HUES48 (cell line): ENCODE measurements around the gene INTS1.

Source experiments
- H3K27ac ChIP-seq: one replicate; pipeline ENCODE4 v1.7.0; 2013; ENCODE audit warnings: low read depth, low read length, inconsistent platforms
- H3K27me3 ChIP-seq: 2 replicates; pipeline ENCODE4 v1.6.1; 2013; ENCODE audit warnings: mild to moderate bottlenecking, low read length; ENCODE audit not compliant: control insufficient read depth, insufficient read depth
- H3K36me3 ChIP-seq: 2 replicates; pipeline ENCODE4 v1.6.1; 2013; ENCODE audit warnings: low read length; ENCODE audit not compliant: control insufficient read depth, insufficient read depth
- H3K4me1 ChIP-seq: 2 replicates; pipeline ENCODE4 v1.6.1; 2013; ENCODE audit warnings: mild to moderate bottlenecking, low read length; ENCODE audit not compliant: control insufficient read depth, insufficient read depth
- H3K4me3 ChIP-seq: 2 replicates; pipeline ENCODE4 v1.5.1; 2013; ENCODE audit warnings: mild to moderate bottlenecking, low read depth, low read length
- H3K9ac ChIP-seq: 2 replicates; pipeline ENCODE4 v1.6.1; 2013; ENCODE audit warnings: mild to moderate bottlenecking, low read depth, low read length, moderate library complexity
- H3K9me3 ChIP-seq: 2 replicates; pipeline ENCODE4 v1.6.1; 2013; ENCODE audit warnings: low read length; ENCODE audit not compliant: control insufficient read depth, insufficient read depth

INTS1 gene

DNA sequence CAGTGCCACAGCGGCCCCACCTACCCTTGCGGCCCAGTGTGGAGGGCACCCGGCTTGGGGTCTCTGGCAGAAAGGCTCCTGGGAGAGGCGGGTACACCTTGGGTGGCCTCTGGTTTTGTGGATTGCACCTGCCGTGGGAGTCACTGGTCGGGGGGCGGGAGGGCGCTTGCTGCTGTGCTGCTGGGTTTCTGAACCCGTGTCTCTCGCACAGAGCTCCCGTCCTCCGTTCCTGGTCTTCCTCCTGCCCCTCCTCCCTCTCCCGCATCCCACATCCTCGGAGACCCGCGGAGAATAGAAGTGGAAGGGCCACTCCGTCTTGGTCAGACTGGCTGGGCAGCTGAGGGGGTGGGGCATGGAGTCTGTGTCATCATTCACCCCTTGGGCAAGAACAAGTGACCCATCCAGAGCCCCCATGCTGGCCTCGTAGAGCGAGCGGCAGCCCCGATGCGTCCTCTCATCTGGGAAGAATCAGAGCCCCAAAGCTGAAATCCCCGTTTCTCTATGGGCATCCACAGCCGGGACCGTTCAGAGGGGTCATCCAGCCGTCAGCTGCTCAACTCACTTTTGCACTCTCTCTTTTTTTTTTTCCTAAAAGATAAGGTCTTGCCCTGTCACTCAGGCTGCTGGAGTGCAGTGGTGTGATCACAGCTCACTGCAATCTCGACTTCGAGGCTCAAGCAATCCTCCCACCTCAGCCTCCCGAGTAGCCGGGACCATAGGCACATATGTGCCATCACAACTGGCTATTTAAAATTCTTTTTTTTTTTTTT, 30.3 kb upstream of the INTS1 start:
- Histone ChIP-seq H3K36me3 (peaks cover 2% of the 10 kb centered on the region; the same call in 1 of the 2 replicates), H3K27ac (peak overlapping the region; percentile 48), H3K9ac (no peak overlapping the region), H3K4me1 (peaks cover 33% of the 10 kb centered on the region), H3K9me3 (no peaks in the 10 kb centered on the region), H3K27me3 (no peaks in the 10 kb centered on the region), H3K4me3 (no peak overlapping the region)

DNA sequence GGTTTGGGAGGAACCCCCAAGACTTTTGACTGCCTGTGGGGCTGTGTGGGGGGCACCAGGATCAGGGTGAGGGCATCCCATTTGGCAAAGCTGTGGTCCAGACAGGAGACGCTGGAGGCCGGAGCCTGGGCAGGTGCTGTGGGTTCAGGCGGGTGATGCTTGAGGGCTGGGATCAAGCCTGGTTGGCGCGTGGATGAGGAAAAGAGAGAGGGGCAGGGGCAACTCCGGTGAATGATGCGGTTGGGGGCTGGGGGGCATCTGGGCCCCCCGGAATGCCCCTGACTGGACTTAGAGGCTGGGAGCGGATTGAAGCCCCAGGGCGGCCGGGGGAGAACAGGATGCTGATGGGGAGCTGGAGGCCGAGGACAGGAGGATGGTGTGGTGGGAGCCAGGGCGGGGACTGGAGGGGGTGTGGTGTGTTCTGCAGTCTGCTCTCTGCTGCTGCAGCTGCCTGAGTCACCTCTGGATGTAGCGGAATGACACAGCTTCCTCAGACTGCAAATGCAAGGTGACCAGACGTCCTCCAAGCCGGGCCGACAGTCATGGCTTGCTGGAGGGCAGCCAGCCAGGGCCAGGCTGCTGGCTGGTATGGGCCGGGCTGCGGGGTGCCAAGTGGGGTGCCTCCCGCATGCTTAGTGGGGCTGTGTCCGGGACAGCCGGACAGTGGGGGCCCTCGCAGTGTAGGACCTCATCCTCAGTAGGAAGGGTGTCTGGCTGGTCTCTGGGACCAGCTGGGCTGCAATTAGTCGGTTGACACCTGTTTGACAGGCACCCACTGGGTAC, 29.5 kb upstream of the INTS1 start:
- peak overlapping the region; percentile 48 for H3K27ac ChIP-seq
- H3K9me3 ChIP-seq: no peaks in the 10 kb centered on the region
- no peak overlapping the region for H3K9ac ChIP-seq
- no peaks in the 10 kb centered on the region for H3K36me3 ChIP-seq
- peaks cover 33% of the 10 kb centered on the region for H3K4me1 ChIP-seq
- no peaks in the 10 kb centered on the region for H3K27me3 ChIP-seq
- H3K4me3 ChIP-seq: no peak overlapping the region

DNA sequence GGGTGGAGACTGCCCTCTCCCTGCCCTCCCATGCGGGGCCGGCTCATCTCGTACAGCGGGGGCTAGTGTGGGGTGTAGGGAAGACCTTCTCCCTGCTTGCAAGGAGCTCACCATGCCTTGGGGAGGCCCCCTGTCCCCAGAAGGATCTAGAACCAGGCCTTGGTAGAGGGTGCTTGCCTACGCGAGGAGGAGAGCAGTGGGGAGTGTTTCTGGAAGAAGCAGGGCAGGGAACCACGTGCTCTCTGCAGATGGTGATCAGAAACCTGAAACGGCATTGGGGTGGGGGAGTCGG, 29.0 kb upstream of the INTS1 start:
- H3K36me3 ChIP-seq: no peaks in the 10 kb centered on the region
- peak overlapping the region; percentile 67 for H3K27ac ChIP-seq
- H3K27me3 ChIP-seq: no peaks in the 10 kb centered on the region
- H3K9me3 ChIP-seq: no peaks in the 10 kb centered on the region
- peaks cover 33% of the 10 kb centered on the region for H3K4me1 ChIP-seq
- H3K4me3 ChIP-seq: no peak overlapping the region
- no peak overlapping the region for H3K9ac ChIP-seq

DNA sequence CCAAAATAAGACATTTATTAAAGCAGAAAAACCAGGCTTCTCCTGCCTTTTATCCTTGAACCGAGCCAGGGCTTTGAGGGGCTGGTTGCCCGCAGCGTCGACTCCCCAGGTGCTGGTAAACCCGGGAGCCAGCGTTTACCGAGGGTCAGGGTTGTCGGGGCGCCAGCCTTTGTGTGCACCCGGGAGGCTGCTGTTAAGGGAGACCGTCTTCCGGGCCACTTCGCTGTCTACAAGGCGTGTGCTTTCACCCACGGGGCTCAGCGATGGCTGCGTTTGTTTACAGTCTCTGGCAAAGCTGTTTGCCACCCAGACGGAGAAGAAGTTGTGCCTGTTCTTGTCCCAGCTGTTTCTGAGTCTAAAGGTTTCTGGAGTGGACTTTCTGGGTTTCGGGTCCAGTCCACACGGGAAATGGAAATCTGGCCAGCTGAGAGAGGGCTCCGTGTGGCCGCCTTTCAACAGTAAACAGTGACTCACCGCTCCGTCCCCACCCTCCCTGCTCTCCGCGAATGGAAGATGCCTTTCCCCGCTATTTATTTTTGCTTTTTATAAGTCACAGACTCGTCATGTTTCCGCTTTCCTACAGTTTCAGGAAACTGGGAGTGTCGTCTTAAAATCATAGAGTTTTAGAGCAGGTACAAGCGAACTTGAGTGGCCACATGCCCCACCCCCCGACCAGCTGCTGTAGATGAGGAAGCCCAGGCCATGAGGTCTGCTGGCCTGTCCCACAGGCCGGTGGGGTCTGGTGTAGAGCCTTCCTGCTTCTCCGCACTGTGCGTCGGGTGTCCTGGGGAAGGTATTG, 28.5 kb upstream of the INTS1 start:
- peak overlapping the region; percentile 40; the same call in 1 of the 2 replicates for H3K4me3 ChIP-seq
- no peaks in the 10 kb centered on the region for H3K36me3 ChIP-seq
- H3K9ac ChIP-seq: peak overlapping the region; percentile 44; the same call in 1 of the 2 replicates
- peaks cover 33% of the 10 kb centered on the region for H3K4me1 ChIP-seq
- peak overlapping the region; percentile 67 for H3K27ac ChIP-seq
- H3K9me3 ChIP-seq: no peaks in the 10 kb centered on the region
- no peaks in the 10 kb centered on the region for H3K27me3 ChIP-seq

DNA sequence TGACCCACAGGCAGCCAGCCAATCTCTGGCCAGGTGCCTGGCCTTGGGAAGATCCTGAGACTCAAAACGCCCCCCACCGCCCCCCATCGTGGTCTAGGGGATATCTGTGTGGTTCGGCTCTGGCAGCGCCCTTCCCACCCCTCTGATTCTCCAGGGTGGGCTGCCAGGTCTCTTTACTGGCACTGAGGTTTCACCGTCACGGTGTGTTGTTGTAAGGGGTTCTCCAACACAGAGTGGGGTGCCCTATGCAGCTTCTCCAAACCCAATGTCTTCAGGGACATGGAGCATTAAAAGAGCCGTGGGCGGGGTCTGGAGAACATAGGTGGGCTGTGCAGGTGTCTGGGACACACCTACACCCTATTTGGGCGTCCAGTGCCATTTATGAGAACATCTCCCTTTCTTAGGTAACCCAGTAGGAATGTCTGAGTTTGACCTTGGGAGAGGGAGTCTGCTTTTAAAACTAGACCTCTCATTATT, 27.8 kb upstream of the INTS1 start:
- peaks cover 28% of the 10 kb centered on the region for H3K4me1 ChIP-seq
- H3K9ac ChIP-seq: no peak overlapping the region
- peak overlapping the region; percentile 67 for H3K27ac ChIP-seq
- H3K9me3 ChIP-seq: no peaks in the 10 kb centered on the region
- H3K4me3 ChIP-seq: 0 out of 2 replicates have a peak overlapping the region, but pooled peaks have one; percentile 40
- no peaks in the 10 kb centered on the region for H3K36me3 ChIP-seq
- no peaks in the 10 kb centered on the region for H3K27me3 ChIP-seq

DNA sequence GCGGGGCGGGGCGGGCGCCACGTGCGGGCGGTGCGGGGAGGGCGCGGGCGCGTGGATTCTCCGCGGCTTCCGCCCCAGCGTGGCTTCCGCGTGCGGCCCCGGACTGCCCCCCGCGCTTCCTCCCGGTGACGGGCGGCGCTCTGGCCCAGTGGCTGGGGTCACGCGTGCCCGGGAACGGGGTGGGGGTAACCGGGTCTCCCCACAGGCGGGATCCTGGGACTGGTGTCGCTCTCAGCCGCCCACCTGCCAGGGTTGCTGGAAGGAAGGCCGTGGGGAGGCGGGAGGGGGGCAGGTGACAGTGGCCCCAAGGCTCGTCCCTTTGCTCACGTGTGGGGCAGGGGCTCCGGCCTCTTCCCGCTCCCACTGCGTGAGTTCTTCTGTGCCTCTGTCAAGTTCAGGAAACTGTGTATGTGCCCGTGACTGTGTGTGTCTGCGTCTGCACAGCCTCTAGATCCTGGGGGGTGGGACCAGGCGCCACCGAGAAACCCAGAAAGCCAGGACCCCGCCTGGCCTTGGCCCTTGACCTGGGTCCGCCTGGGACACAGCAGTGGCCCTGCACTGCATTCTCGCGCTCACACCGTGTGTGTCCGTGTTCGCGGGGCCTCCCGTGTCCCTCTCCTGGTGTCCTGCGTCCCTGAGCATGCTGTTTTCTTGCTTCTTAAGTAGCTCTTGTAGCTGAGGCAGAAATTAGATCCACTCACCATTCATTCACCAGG, 27.2 kb upstream of the INTS1 start:
- Histone ChIP-seq H3K27ac (no peak overlapping the region), H3K4me1 (peaks cover 25% of the 10 kb centered on the region), H3K36me3 (no peaks in the 10 kb centered on the region), H3K27me3 (no peaks in the 10 kb centered on the region), H3K9me3 (no peaks in the 10 kb centered on the region), H3K9ac (no peak overlapping the region), H3K4me3 (peak overlapping the region; percentile 60)

DNA sequence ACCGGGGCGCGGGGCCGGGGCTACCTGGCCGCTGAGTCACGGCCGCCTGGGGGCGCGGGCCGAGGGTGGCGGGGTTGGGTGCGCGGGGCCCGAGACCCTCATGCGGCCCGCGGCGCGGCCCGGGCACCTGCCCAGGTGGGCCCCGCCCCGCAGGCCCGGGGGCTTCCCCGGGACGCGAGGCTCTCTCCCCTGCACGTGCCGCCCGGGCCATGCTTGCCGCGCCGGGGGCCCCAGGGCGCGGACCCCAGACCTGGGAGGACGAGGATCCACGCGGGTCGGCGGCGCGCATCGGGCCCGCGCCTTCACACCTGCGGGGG, 26.7 kb upstream of the INTS1 start:
- Histone ChIP-seq H3K4me3 (peak overlapping the region; percentile 60; the same call in 1 of the 2 replicates), H3K4me1 (peaks cover 22% of the 10 kb centered on the region), H3K36me3 (no peaks in the 10 kb centered on the region), H3K9me3 (no peaks in the 10 kb centered on the region), H3K27me3 (no peaks in the 10 kb centered on the region), H3K9ac (no peak overlapping the region), H3K27ac (no peak overlapping the region)

DNA sequence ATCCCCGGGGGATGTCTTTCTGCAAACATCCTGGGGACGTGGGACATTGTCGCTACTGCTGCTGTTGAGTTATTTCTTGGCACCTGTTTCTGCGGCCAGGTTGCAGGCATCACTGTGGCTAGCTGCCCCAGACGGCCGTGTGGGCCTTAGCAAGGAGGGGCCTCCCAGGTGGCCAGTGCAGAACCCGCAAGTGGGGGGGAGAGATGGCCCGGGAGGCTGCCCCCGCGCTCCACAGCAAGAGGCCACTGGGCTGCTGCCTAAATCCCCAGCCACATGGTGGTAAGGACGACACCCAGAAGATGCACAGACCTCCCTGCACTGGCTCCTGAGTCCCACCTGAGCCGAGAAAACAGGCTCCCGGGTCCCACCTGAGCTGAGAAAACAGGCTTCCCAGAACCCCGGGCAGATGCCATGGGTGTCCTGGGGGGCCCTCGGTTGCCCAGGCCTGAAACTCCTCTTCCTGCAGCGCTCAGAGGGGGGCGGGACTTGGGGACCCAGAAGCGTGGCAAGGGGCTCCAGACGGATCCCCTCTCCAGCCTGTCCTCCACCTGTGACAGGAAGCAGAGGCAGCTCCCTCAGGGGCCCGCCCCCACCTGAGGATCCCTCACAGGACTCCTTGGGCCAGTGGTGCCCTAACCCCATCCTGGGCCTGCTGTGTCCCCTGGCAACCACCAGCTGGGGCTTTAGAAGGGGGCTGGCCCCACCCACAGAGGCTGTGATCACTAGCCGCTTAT, 25.4 kb upstream of the INTS1 start:
- H3K4me1 ChIP-seq: peaks cover 22% of the 10 kb centered on the region
- H3K36me3 ChIP-seq: no peaks in the 10 kb centered on the region
- H3K27ac ChIP-seq: no peak overlapping the region
- no peaks in the 10 kb centered on the region for H3K27me3 ChIP-seq
- H3K4me3 ChIP-seq: no peak overlapping the region
- H3K9ac ChIP-seq: no peak overlapping the region
- H3K9me3 ChIP-seq: no peaks in the 10 kb centered on the region

DNA sequence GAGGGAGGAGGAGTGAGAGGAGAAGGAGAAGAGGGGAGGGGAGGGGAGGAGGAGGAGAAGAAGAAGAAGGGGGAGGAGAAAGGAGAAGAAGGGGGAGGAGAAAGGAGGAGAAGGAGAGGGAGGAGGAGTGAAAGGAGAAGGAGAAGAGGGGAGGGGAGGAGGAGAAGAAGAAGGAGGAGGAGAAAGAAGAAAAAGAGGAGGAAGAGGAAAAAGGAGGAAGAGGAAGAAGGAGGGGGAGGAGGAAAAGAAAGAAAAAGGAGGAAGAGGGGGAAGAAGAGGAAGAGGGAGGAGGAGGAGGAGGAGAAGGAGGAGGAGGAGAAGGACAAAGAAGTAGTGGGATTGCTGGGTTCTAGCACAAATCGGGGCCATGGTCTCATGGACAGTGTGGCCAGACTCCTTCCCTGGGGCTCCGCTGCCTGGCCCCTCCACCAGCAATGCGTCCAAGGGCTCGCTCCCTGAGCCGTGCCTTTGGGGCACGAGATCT, 22.1 kb upstream of the INTS1 start:
- Histone ChIP-seq H3K9me3 (no peaks in the 10 kb centered on the region), H3K27me3 (no peaks in the 10 kb centered on the region), H3K4me3 (no peak overlapping the region), H3K36me3 (no peaks in the 10 kb centered on the region), H3K27ac (no peak overlapping the region), H3K4me1 (0 out of 2 replicates have a peak, but pooled peaks cover 2% of the 10 kb centered on the region), H3K9ac (no peak overlapping the region)

DNA sequence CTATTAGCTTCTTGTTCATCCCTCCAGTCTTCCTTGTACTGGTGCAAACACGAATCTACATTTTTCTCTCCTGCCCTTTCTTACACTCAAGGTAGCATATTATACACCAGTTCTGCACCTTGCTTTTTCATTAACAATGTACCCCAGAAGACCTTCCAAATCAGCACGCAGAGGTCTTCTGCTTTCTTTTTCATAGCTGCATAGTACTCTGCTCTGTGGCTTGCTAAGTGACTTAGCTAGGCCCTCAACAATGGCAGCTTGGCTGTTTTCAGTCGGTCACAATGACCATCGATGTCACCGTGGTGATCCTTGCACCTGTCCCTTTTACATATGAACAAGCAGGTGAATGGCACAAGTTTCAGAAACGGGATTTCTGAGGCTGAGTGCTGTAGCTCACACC, 21.2 kb upstream of the INTS1 start:
- Histone ChIP-seq H3K9ac (no peak overlapping the region), H3K27me3 (no peaks in the 10 kb centered on the region), H3K36me3 (no peaks in the 10 kb centered on the region), H3K4me1 (0 out of 2 replicates have a peak, but pooled peaks cover 2% of the 10 kb centered on the region), H3K9me3 (no peaks in the 10 kb centered on the region), H3K27ac (no peak overlapping the region), H3K4me3 (no peak overlapping the region)
